ENCODE data around the gene FRMD4A.
"Not testable (repeated sequence)": the region's sequence is repeated elsewhere in the genome, so short reads cannot be mapped to it uniquely, and the experiment has no call there.

FRMD4A gene

GRCh38 chr10:14052931-14053330 is 277.8 kb downstream of the FRMD4A start:
- no peak for DNase-seq (ENCODE audit: low read depth)

GRCh38 chr10:14050598-14050997 is 280.1 kb downstream of the FRMD4A start:
- no peak for DNase-seq (ENCODE audit: low read depth)

GRCh38 chr10:14048930-14049613 is 281.7 kb downstream of the FRMD4A start:
- no peak for DNase-seq (ENCODE audit: low read depth)

- no peak for DNase-seq (ENCODE audit: low read depth)
These were observed 283.3 kb downstream of the FRMD4A start for GRCh38 chr10:14047431-14047830.

GRCh38 chr10:14042051-14042450 is 288.7 kb downstream of the FRMD4A start:
- not testable (repeated sequence) for DNase-seq (ENCODE audit: low read depth)

- no peak for DNase-seq (ENCODE audit: low read depth)
These were observed 289.7 kb downstream of the FRMD4A start for GRCh38 chr10:14040787-14041631.

GRCh38 chr10:14039968-14040668 is 290.6 kb downstream of the FRMD4A start:
- no peak for DNase-seq (ENCODE audit: low read depth)

- DNase-seq (ENCODE audit: low read depth), result no peak
These were observed 294.5 kb downstream of the FRMD4A start for GRCh38 chr10:14036233-14036632.

- no peak for DNase-seq (ENCODE audit: low read depth)
These were observed 295.2 kb downstream of the FRMD4A start for GRCh38 chr10:14035506-14035905.

GRCh38 chr10:14032406-14032998 is 298.2 kb downstream of the FRMD4A start:
- no peak for DNase-seq (ENCODE audit: low read depth)

GRCh38 chr10:14026325-14026724 is 304.4 kb downstream of the FRMD4A start:
- no peak for DNase-seq (ENCODE audit: low read depth)

- no peak for DNase-seq (ENCODE audit: low read depth)
These were observed 305.2 kb downstream of the FRMD4A start for GRCh38 chr10:14025283-14026189.

GRCh38 chr10:14024329-14025202 is 306.2 kb downstream of the FRMD4A start:
- DNase-seq (ENCODE audit: low read depth), result no peak

GRCh38 chr10:14023673-14024328 is 306.9 kb downstream of the FRMD4A start:
- no peak for DNase-seq (ENCODE audit: low read depth)

- DNase-seq (ENCODE audit: low read depth), result no peak
These were observed 307.6 kb downstream of the FRMD4A start for GRCh38 chr10:14022954-14023672.

GRCh38 chr10:14022052-14022451 is 308.7 kb downstream of the FRMD4A start:
- no peak for DNase-seq (ENCODE audit: low read depth)

GRCh38 chr10:14020037-14020664 is 310.6 kb downstream of the FRMD4A start:
- no peak for DNase-seq (ENCODE audit: low read depth)

- no peak for DNase-seq (ENCODE audit: low read depth)
These were observed 313.3 kb downstream of the FRMD4A start for GRCh38 chr10:14017467-14017866.

- no peak for DNase-seq (ENCODE audit: low read depth)
These were observed 313.8 kb downstream of the FRMD4A start for GRCh38 chr10:14016931-14017333.

Data from HS-5 (cell line).